WI38 (cell line): ENCODE measurements around the gene RAB22A.

ENCODE experiments used
- H3K4me3 ChIP-seq: 2 replicates; pipeline ENCODE4 v1.5.1; 2011; ENCODE audit warnings: low read depth, mild to moderate bottlenecking, control low read depth, low read length
- TF ChIP-seq, protein P1 (sequence below): IDR thresholded peaks from 2 replicates; pipeline ENCODE4 v1.5.1; 2012; ENCODE audit warnings: low read depth, mild to moderate bottlenecking, control low read depth, low read length

Gene RAB22A

DNA sequence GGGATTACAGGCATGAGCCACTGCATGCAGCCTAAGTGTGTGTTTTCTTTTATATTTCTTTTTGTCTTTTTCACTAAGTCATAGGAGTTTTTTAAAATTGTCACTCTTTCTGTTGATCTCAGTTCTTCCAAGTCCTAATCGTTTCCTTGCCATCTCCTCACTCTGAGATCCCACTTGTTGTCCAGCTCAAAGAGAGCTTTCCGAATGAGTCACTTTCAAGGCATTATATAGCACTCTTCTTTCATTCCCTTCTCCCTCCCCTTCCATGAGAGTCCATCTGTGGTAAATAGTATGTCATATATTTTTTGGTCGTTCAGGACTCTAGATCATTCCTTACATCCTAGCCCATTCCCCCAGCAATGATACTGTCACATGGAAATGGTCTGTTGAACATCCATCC lies 83.8 kb downstream of the RAB22A start:
- TF ChIP-seq, protein P1, sequence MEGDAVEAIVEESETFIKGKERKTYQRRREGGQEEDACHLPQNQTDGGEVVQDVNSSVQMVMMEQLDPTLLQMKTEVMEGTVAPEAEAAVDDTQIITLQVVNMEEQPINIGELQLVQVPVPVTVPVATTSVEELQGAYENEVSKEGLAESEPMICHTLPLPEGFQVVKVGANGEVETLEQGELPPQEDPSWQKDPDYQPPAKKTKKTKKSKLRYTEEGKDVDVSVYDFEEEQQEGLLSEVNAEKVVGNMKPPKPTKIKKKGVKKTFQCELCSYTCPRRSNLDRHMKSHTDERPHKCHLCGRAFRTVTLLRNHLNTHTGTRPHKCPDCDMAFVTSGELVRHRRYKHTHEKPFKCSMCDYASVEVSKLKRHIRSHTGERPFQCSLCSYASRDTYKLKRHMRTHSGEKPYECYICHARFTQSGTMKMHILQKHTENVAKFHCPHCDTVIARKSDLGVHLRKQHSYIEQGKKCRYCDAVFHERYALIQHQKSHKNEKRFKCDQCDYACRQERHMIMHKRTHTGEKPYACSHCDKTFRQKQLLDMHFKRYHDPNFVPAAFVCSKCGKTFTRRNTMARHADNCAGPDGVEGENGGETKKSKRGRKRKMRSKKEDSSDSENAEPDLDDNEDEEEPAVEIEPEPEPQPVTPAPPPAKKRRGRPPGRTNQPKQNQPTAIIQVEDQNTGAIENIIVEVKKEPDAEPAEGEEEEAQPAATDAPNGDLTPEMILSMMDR, result no peak
- H3K4me3 ChIP-seq, result no peak overlapping the region

DNA sequence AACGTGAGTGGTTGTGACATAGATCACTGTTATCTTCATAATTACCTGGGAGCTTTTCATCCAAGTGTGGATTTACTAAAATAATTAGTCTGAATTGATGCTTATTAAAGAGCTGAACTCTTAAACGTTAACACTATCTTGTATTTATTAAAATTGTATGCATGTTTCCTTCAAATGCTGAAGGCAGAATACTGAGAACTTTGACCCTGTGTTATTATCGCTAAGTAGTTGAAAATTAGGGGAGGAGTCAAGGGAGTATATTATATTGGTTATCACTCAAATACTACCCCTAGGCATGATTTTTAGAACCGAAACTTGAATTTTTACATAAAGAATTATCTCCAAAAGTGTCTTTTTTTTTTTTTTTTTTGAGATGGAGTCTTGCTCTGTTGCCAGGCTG lies 85.3 kb downstream of the RAB22A start:
- no peak overlapping the region for H3K4me3 ChIP-seq
- TF ChIP-seq, protein P1, result no peak

DNA sequence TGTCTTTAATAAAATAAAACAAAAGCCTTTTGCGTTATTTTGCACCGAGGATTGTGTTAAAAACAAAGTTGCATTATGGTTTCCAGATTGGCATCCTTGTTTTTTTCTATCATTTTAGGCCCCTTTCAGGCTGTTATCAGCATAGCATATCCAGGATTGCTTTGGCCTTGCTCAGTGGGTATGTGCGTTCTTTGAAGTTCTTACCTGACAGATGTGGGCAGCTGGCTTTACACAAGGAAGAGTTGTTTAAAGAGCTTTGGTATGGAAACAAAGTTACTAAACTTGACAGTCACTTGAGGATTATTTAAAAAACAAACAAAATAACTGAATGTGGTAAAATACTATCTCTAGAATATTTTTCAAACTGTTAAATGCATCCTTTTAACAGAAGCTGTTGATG lies 86.1 kb downstream of the RAB22A start:
- H3K4me3 ChIP-seq, result no peak overlapping the region
- TF ChIP-seq, protein P1, result no peak

DNA sequence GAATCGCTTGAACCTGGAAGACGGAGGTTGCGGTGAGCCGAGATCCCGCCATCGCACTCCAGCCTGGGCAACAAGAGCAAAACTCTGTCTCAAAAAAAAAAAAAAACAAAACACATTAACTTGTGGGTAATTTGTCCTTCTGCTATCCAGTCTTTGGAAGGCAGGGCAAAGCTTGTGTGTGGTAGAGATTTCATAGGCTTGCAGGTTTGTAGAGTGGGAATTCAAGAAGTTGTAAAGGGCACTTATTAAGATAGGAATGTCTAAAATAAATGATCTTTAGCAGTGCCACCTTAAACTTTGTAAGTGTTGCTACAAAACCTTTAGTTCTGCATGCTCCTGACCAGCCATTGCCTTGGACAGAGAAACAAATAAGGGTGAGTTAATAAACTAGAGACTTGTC lies 87.9 kb downstream of the RAB22A start:
- TF ChIP-seq, protein P1, result no peak

DNA sequence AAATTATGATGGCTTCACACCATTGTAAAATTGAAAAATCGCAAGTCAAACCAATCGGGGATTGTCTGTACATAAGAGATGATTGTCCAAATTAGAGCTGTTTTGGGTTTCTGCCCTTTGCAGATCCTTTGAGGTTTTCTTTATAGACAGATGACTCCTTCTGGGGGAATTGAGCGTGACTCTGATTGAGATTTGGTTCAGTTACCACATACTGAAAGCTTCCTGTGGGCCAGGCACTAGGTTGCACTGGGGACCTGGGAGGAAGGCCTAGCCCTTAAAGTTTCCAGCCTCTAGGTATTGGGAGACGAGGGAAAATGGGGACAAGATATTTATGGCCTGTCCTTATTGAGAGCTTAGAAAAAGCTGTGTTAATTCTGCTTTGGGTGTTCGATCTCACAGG lies 88.7 kb downstream of the RAB22A start:
- TF ChIP-seq, protein P1, result no peak

More for the DNA sequence above, 87.9 kb downstream of the RAB22A start:
- H3K4me3 ChIP-seq, result no peak overlapping the region

DNA sequence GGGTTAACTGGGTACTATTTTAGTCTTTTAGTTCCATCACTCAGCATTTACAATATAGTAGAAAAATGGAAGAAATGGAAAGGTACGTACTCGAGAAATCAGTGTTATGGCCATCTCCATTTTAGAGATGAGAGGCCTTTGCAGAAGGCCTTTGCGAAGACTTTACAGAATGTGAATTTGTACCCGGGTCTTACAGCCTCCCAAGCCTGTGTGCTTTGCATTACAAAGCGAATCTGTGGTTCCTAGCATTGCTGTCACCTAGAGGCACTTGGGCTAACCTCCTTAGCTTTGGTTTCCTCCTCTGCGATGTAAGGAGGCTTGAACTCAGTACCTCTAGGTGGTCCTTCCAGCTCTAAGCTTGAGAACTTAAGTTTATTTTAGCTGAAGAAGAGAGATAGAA lies 90.4 kb downstream of the RAB22A start:
- H3K4me3 ChIP-seq, result no peak overlapping the region
- TF ChIP-seq, protein P1, result no peak

More for the DNA sequence above, 88.7 kb downstream of the RAB22A start:
- H3K4me3 ChIP-seq, result no peak overlapping the region

DNA sequence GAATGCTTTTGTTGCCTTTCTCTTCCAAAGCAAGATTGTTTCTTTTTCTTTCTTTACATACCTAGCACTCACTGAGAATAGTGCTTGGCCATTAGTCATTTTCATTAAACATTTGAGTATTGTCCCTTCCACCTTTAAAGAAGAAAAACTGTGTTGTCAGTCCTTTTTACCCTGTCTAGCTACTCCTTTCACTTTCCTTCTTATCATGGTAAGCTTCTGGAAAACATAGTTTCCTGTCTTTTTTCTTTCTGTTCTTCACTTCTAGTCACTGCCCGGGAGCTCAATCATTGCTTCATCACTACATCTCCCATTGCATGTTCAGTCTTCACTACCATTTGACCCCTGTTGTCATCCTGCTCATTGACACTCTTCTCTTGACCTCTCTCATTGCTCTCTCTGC lies 91.6 kb downstream of the RAB22A start:
- H3K4me3 ChIP-seq, result no peak overlapping the region
- TF ChIP-seq, protein P1, result no peak
